ENCODE results near the gene LRRIQ3. TPM values are rescaled to one million over a fixed set of nuclear protein-coding genes. Genes with fewer than 3 reads are reported as not detected.
A peak's percentile ranks its signal among the peaks of the same experiment; 100 is the strongest.

Gene LRRIQ3
- total RNA-seq, 1 donor from 2014 or later: not detected

DNA sequence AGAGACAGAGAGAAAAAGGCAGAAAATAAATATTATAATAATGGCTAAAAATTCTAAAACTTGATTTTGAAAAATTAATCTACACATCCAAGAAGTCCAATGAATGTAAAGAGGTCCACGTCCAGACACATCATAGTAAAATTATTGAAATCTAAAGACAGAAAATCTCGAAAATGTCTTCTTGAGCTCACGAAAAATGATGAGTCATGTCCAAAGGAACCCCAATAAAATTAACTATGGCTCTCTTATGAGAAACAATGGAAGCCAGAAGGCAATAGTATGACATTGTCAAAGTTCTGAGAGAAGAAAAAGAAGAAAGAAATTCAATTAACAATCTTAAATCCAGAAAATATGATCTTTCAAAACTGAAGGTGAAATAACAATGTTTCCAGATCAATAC, 84.6 kb downstream of the LRRIQ3 start:
- TF ChIP-seq, protein P1, sequence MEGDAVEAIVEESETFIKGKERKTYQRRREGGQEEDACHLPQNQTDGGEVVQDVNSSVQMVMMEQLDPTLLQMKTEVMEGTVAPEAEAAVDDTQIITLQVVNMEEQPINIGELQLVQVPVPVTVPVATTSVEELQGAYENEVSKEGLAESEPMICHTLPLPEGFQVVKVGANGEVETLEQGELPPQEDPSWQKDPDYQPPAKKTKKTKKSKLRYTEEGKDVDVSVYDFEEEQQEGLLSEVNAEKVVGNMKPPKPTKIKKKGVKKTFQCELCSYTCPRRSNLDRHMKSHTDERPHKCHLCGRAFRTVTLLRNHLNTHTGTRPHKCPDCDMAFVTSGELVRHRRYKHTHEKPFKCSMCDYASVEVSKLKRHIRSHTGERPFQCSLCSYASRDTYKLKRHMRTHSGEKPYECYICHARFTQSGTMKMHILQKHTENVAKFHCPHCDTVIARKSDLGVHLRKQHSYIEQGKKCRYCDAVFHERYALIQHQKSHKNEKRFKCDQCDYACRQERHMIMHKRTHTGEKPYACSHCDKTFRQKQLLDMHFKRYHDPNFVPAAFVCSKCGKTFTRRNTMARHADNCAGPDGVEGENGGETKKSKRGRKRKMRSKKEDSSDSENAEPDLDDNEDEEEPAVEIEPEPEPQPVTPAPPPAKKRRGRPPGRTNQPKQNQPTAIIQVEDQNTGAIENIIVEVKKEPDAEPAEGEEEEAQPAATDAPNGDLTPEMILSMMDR (conservative IDR thresholded peaks at IDR 0.05; ENCODE audit: low read depth, low read length): no peak

DNA sequence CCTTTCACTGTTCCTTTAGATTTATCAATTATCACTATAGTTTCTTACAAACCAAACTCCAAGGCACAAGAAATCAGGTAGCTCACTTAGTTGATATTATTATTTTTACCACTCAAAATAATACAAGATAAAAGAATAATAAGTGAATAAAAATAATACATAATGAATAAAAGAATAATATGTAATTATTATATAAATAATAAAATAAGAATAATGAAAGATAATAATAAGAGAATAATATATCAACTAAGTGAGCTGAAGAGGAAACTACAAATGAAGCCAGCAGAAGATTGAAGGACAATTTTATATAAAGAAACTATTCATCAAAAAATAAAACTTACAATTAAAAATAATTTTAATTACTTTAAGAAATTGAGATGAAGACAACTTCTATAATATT, 90.6 kb downstream of the LRRIQ3 start:
- TF ChIP-seq, protein P1 (conservative IDR thresholded peaks at IDR 0.05; ENCODE audit: low read depth, low read length): no peak
- H3K4me3 ChIP-seq (ENCODE audit: low read depth, low read length): no peak overlapping the region
- DNase-seq (ENCODE audit: low read depth): no peak

More for the DNA sequence above, 84.6 kb downstream of the LRRIQ3 start:
- DNase-seq (ENCODE audit: low read depth): no peak
- no peak overlapping the region for H3K4me3 ChIP-seq (ENCODE audit: low read depth, low read length)

DNA sequence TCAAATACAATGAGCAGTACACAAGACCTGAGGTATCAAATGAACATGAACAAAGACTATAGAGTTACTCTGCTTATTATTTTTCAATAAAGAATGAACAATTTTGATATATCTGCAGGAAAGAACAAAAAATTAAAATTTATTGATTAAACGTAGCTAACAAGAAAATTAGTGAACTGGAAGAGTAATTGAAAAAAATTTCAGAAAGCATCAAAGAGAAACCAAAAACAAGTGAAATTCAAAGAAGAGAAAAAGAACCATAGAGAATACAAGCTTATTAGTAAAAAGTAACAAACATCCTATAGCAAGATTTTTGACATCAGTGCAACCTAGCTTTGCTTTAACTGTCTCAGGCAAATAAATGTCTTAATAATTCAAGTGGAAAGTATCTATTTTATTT, 106.6 kb downstream of the LRRIQ3 start:
- DNase-seq (ENCODE audit: low read depth): no peak
- no peak overlapping the region for H3K4me3 ChIP-seq (ENCODE audit: low read depth, low read length)
- TF ChIP-seq, protein P1 (conservative IDR thresholded peaks at IDR 0.05; ENCODE audit: low read depth, low read length): no peak

DNA sequence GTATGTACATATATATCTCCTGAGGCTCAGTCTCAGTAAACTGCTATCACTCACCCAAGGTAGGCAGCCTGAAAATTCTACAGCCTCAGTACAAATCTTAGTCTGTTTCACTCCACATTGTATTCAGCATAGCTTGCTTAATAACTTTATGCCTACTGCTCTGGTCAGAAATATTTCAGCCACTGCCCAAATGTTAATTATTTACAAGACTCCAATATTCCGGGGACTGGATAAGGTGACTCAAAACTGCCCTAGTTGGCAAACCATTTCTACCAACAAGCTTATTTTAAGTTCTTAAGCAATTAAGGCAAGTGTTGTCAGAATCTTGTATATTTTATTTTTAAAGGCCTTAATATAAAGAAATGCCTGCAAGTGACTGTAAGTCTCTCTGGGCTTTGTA, 114.8 kb downstream of the LRRIQ3 start:
- DNase-seq (ENCODE audit: low read depth): peak; percentile 46
- no peak overlapping the region for H3K4me3 ChIP-seq (ENCODE audit: low read depth, low read length)
- TF ChIP-seq, protein P1 (conservative IDR thresholded peaks at IDR 0.05; ENCODE audit: low read depth, low read length): no peak

DNA sequence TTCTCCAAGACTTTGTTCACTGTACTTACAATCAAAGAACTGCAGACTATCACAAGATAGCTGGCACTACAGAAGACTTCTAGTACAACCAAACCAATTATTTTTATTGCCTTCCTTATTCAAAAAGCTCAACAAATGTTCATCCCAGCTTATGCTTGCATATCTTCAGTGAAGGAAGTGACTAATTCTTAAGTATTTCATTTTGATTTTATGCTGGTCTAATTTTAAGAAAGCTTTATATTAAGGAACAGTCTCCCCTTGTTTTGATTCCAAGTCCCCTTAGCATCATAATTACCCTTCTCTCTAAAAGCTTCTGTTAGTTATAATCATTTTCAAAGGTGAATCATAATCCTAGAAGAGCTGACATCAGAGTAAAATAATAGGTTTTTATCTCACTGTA, 132.9 kb downstream of the LRRIQ3 start:
- TF ChIP-seq, protein P1 (conservative IDR thresholded peaks at IDR 0.05; ENCODE audit: low read depth, low read length): no peak
- DNase-seq (ENCODE audit: low read depth): no peak
- no peak overlapping the region for H3K4me3 ChIP-seq (ENCODE audit: low read depth, low read length)

DNA sequence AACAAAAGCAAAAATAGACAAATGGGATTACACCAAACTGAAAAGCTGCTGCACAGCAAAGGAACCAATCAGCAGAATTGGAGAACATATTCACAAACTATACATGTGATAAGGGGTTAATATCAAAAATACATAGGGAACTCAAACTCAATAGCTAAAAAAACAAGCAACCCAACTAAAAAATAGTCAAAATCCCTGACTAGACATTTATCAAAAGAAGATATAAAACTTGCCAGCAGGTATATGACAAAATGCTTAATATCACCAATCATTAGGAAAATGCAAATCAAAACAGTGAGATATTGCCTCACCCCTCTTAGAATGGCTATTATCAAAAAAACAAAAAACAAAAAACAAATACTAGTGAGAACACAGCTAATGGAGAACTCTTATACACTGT, 140.3 kb downstream of the LRRIQ3 start:
- no peak for DNase-seq (ENCODE audit: low read depth)
- TF ChIP-seq, protein P1 (conservative IDR thresholded peaks at IDR 0.05; ENCODE audit: low read depth, low read length): no peak
- no peak overlapping the region for H3K4me3 ChIP-seq (ENCODE audit: low read depth, low read length)

DNA sequence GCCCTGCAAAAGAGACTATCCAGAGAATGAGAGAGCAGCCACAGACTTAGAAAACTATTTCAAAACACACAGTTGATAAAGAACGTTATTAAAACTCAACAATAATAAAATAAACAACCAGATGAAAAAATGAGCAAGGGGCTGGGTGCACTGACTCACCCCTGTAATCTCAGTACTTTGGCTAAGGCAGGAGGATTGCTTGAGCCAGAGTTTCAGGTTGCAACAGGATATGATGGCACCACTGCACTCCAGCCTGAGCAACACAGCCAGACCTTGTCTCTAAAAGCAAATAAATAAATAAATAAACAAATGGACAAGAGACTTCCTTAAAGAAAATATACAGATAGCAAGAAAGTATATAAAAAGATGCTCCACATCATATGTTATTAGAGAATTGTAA, 144.6 kb downstream of the LRRIQ3 start:
- TF ChIP-seq, protein P1 (conservative IDR thresholded peaks at IDR 0.05; ENCODE audit: low read depth, low read length): no peak
- no peak overlapping the region for H3K4me3 ChIP-seq (ENCODE audit: low read depth, low read length)
- DNase-seq (ENCODE audit: low read depth): no peak
